GM23338 (cell line): ENCODE results near the gene CMIP. TPM values are rescaled to one million over a fixed set of nuclear protein-coding genes. Genes with fewer than 3 reads are reported as not detected.

Experiments used
- ATAC-seq: fragments of 200-7000 bp; cut with Tn5 transposase; 3 replicates; pipeline ENCODE4 v1.9.1; 2020
- DNase-seq: peaks from one replicate; pipeline ENCODE4 v3.0.0-alpha.2; 2015; ENCODE audit warnings: low spot score
- H2AFZ ChIP-seq: fragments of 200-600 bp; sonication (generic); 2 replicates; pipeline ENCODE4 v1.8.0; 2016; ENCODE audit warnings: antibody characterized with exemption, mild to moderate bottlenecking, moderate library complexity
- H3F3A ChIP-seq: fragments of 200-600 bp; sonication (generic); replicated peaks from 2 replicates; pipeline ENCODE4 v1.8.0; 2017; ENCODE audit warnings: antibody characterized with exemption, mixed run types, low read depth
- H3K27ac ChIP-seq: fragments of 200-600 bp; sonication (generic); 2 replicates; pipeline ENCODE4 v1.6.1; 2016; ENCODE audit warnings: low read depth
- H3K27me3 ChIP-seq: fragments of 200-600 bp; sonication (generic); 2 replicates; pipeline ENCODE4 v1.8.0; 2016; ENCODE audit warnings: mild to moderate bottlenecking, mixed run types, moderate library complexity; ENCODE audit not compliant: insufficient read depth
- H3K36me3 ChIP-seq: fragments of 200-600 bp; sonication (generic); 2 replicates; pipeline ENCODE4 v1.8.0; 2016; ENCODE audit warnings: mild to moderate bottlenecking; ENCODE audit not compliant: insufficient read depth
- H3K4me1 ChIP-seq: fragments of 200-600 bp; sonication (generic); 2 replicates; pipeline ENCODE4 v1.8.0; 2016; ENCODE audit warnings: mild to moderate bottlenecking, moderate library complexity; ENCODE audit not compliant: insufficient read depth
- H3K4me2 ChIP-seq: fragments of 200-600 bp; sonication (generic); 2 replicates; pipeline ENCODE4 v1.7.1; 2017; ENCODE audit warnings: mixed run types
- H3K4me3 ChIP-seq: fragments of 200-600 bp; sonication (generic); 2 replicates; pipeline ENCODE4 v1.6.1; 2016; ENCODE audit warnings: mixed run types
- H3K79me2 ChIP-seq: fragments of 200-600 bp; sonication (generic); replicated peaks from 2 replicates; pipeline ENCODE4 v1.8.0; 2017; ENCODE audit warnings: mild to moderate bottlenecking; ENCODE audit not compliant: insufficient read depth
- H3K9me2 ChIP-seq: fragments of 200-600 bp; sonication (generic); 2 replicates; pipeline ENCODE4 v1.8.0; 2017; ENCODE audit not compliant: insufficient read depth
- H4K20me1 ChIP-seq: fragments of 200-600 bp; sonication (generic); replicated peaks from 2 replicates; pipeline ENCODE4 v1.8.0; 2017; ENCODE audit warnings: mild to moderate bottlenecking; ENCODE audit not compliant: insufficient read depth
- H3K27ac Mint-ChIP-seq: 2 replicates; pipeline ENCODE4 v1.8.0; 2020; ENCODE audit warnings: inconsistent platforms, mild to moderate bottlenecking, moderate library complexity, mixed read lengths
- H3K27me3 Mint-ChIP-seq: 3 replicates; pipeline ENCODE4 v1.8.0; 2022; ENCODE audit warnings: low read depth, mild to moderate bottlenecking, moderate library complexity, mixed read lengths, inconsistent platforms; ENCODE audit not compliant: insufficient read depth, poor library complexity
- H3K36me3 Mint-ChIP-seq: 3 replicates; pipeline ENCODE4 v1.8.0; 2021; ENCODE audit warnings: low read depth, mild to moderate bottlenecking, inconsistent platforms, moderate library complexity, mixed read lengths
- H3K4me1 Mint-ChIP-seq: 3 replicates; pipeline ENCODE4 v1.8.0; 2020; ENCODE audit warnings: mild to moderate bottlenecking, inconsistent platforms, mixed read lengths
- H3K4me3 Mint-ChIP-seq: 3 replicates; pipeline ENCODE4 v1.8.0; 2021; ENCODE audit warnings: moderate library complexity, mild to moderate bottlenecking, inconsistent platforms, mixed read lengths
- H3K9me3 Mint-ChIP-seq: 3 replicates; pipeline ENCODE4 v1.8.0; 2020; ENCODE audit warnings: moderate library complexity, mild to moderate bottlenecking, inconsistent platforms, mixed read lengths
- CTCF ChIP-seq, 2 experiments: fragments of 200-600 bp in 1 of 2; sonication (generic) in 1 of 2; conservative IDR thresholded peaks; 2 replicates each; pipeline versions ENCODE4 v1.5.1 to v1.6.1; 2016 to 2017; ENCODE audit warnings: antibody characterized with exemption in 2 of 2, low read depth in 2 of 2, mild to moderate bottlenecking in 2 of 2, moderate library complexity in 1 of 2
- NANOG ChIP-seq: IDR thresholded peaks from 2 replicates; pipeline ENCODE4 v1.6.1; 2016; ENCODE audit warnings: antibody characterized with exemption, borderline replicate concordance
- POLR2AphosphoS5 ChIP-seq: IDR thresholded peaks from 2 replicates; pipeline ENCODE4 v1.6.1; 2016; ENCODE audit warnings: antibody characterized with exemption, low read depth
- REST ChIP-seq: IDR thresholded peaks from one replicate; pipeline ENCODE4 v1.6.1; 2018; ENCODE audit warnings: antibody characterized with exemption; ENCODE audit not compliant: unreplicated experiment
- STAT1 ChIP-seq: IDR thresholded peaks from one replicate; pipeline ENCODE4 v1.6.1; 2016; ENCODE audit warnings: antibody characterized with exemption; ENCODE audit not compliant: unreplicated experiment
- ZNF114 ChIP-seq: fragments of 250-450 bp; sonication (Bioruptor Pico); IDR thresholded peaks from 2 replicates; pipeline ENCODE4 v1.5.0; 2020; ENCODE audit warnings: mild to moderate bottlenecking, moderate library complexity
- polyA plus RNA-seq: library from polyadenylated mRNA; unstranded; fragments of >200 nt; fragmentation: Nextera tagmentation; extraction: Ambion mirVana; gene quantifications from 2 replicates; pipeline ENCODE4 v1.2.1, GENCODE V29; 2016
- total RNA-seq: library from RNA; depleted of rRNA; stranded (reverse); fragments of >200 nt; shearing (Covaris generic); gene quantifications from 2 replicates; pipeline ENCODE4 v1.2.3, GENCODE V29; 2014

The CMIP gene
- total and polyA plus RNA-seq, 2 experiments from 2014 or later = 9.5 to 62.3 TPM

- no peaks in the 10 kb centered on the region for H3K36me3 ChIP-seq
- H3K4me2 ChIP-seq = peak overlapping the region; percentile 100
- Mint-ChIP-seq H3K36me3 (peaks cover 4% of the 10 kb centered on the region; the same call in 1 of the 3 replicates), H3K9me3 (no peaks in the 10 kb centered on the region), H3K4me1 (peaks cover 63% of the 10 kb centered on the region), H3K27me3 (peaks cover 20% of the 10 kb centered on the region), H3K4me3 (peak overlapping the region; percentile 88), H3K27ac (peak overlapping the region; percentile 41; the same call in 1 of the 2 replicates)
- no peak overlapping the region for H2AFZ ChIP-seq
- H4K20me1 ChIP-seq = peaks cover 50% of the 10 kb centered on the region
- H3K27ac ChIP-seq = peak overlapping the region; percentile 79; the same call in 1 of the 2 replicates
- H3F3A ChIP-seq = peaks cover 13% of the 10 kb centered on the region; the same call in 1 of the 2 replicates
- 0 out of 2 replicates have a peak, but pooled peaks cover 5% of the 10 kb centered on the region for H3K27me3 ChIP-seq
- peak; percentile 44 for DNase-seq
- peak overlapping the region; percentile 93 for H3K4me3 ChIP-seq
- no peak for TF ChIP-seq STAT1
- TF ChIP-seq ZNF114 (CRISPR knock-in tag) = no peak
- no peak for TF ChIP-seq POLR2AphosphoS5
- peaks cover 68% of the 10 kb centered on the region for H3K79me2 ChIP-seq
- ATAC-seq = peak; percentile 5
- peaks cover 51% of the 10 kb centered on the region for H3K4me1 ChIP-seq
- no peaks in the 10 kb centered on the region for H3K9me2 ChIP-seq
Measured at GRCh38 chr16:81446907-81447268, 2.3 kb downstream of the CMIP start.

- DNase-seq (peak; percentile 39), ATAC-seq (peak; percentile 15)
- Histone ChIP-seq H3F3A (peaks cover 13% of the 10 kb centered on the region; the same call in 1 of the 2 replicates), H3K79me2 (peaks cover 74% of the 10 kb centered on the region), H4K20me1 (peaks cover 56% of the 10 kb centered on the region), H3K9me2 (no peaks in the 10 kb centered on the region), H3K36me3 (no peaks in the 10 kb centered on the region), H3K27me3 (0 out of 2 replicates have a peak, but pooled peaks cover 5% of the 10 kb centered on the region), H3K4me3 (peak overlapping the region; percentile 93), H3K4me1 (peaks cover 57% of the 10 kb centered on the region), H3K27ac (peak overlapping the region; percentile 79), H2AFZ (no peak overlapping the region), H3K4me2 (peak overlapping the region; percentile 100)
- no peaks in the 10 kb centered on the region for H3K9me3 Mint-ChIP-seq
- H3K27me3 Mint-ChIP-seq = peaks cover 21% of the 10 kb centered on the region
- H3K4me1 Mint-ChIP-seq = peaks cover 70% of the 10 kb centered on the region
- TF ChIP-seq CTCF (conservative IDR thresholded peaks at IDR 0.05; ENCODE audit: low read depth in 2 of 2) = 0 out of 4 replicates have a peak, but pooled peaks have one; percentile 3 to 13
- no peak for TF ChIP-seq NANOG
- TF ChIP-seq REST = no peak
- 0 out of 2 replicates have a peak overlapping the region, but pooled peaks have one; percentile 41 for H3K27ac Mint-ChIP-seq
- peak overlapping the region; percentile 88 for H3K4me3 Mint-ChIP-seq
- peaks cover 4% of the 10 kb centered on the region; the same call in 1 of the 3 replicates for H3K36me3 Mint-ChIP-seq
Measured at GRCh38 chr16:81447383-81448101, 2.9 kb downstream of the CMIP start.
